ENCODE results near the gene CPA4.

- TF ChIP-seq CTCF (IDR thresholded peaks at IDR 0.05): no peak
- TF ChIP-seq POLR2AphosphoS5 (IDR thresholded peaks at IDR 0.05): no peak
These were observed 54.0 kb downstream of the CPA4 start for GRCh38 chr7:130346941-130347340.
